Measurements from ENCODE around the gene NGRN.
"Not testable (repeated sequence)": the region's sequence is repeated elsewhere in the genome, so short reads cannot be mapped to it uniquely, and the experiment has no call there.

GRCh38 chr15:90280743-90281142, 15.3 kb downstream of the NGRN start:
- TF ChIP-seq CTCF (conservative IDR thresholded peaks at IDR 0.05); EZH2 (IDR thresholded peaks at IDR 0.05; ENCODE audit: low read depth): not testable (repeated sequence)
